Stomach (tissue), 4 donors: ENCODE measurements around the gene DOK6.

Source experiments
- POLR2A ChIP-seq, 4 donors: fragments of 450-650 bp; IDR thresholded peaks; one replicate each; pipeline ENCODE4 v1.6.1; 2016; ENCODE audit warnings: antibody characterized with exemption in 4 of 4, control low read depth in 2 of 4, mild to moderate bottlenecking in 1 of 4, moderate library complexity in 1 of 4
- TF ChIP-seq, protein P1 (sequence below), 7 experiments: fragments of 450-650 bp in 4 of 7; fragments of 200-600 bp in 3 of 7; sonication (generic) in 3 of 7; IDR thresholded peaks; one replicate each; pipeline ENCODE4 v1.5.1; 2016 to 2019; ENCODE audit warnings: antibody characterized with exemption in 7 of 7, control low read depth in 2 of 7, mild to moderate bottlenecking in 1 of 7

DNA sequence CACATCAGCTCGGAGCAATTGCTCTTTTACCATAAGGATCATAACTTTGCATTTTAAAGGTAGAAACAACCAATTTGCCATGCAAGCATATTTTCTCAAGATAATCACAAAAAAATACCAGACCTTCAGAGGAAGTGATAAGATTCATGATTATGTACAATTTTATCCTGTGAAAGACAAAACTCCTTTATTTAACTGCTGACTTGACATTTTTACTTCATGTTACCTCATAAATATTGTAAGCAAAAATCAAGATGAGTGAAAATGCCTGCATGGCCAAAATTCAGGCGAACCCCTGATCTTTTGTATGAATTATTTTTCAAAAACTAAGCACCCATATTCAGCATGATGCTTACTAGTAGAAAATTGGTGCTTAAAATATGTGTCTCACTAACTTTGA is 300.6 kb downstream of the DOK6 start:
- TF ChIP-seq, protein P1, sequence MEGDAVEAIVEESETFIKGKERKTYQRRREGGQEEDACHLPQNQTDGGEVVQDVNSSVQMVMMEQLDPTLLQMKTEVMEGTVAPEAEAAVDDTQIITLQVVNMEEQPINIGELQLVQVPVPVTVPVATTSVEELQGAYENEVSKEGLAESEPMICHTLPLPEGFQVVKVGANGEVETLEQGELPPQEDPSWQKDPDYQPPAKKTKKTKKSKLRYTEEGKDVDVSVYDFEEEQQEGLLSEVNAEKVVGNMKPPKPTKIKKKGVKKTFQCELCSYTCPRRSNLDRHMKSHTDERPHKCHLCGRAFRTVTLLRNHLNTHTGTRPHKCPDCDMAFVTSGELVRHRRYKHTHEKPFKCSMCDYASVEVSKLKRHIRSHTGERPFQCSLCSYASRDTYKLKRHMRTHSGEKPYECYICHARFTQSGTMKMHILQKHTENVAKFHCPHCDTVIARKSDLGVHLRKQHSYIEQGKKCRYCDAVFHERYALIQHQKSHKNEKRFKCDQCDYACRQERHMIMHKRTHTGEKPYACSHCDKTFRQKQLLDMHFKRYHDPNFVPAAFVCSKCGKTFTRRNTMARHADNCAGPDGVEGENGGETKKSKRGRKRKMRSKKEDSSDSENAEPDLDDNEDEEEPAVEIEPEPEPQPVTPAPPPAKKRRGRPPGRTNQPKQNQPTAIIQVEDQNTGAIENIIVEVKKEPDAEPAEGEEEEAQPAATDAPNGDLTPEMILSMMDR (IDR thresholded peaks at IDR 0.05), result no peak
- TF ChIP-seq POLR2A (IDR thresholded peaks at IDR 0.05), result no peak
